ENCODE measurements around the gene PGAM2.

PGAM2 gene

GRCh38 chr7:44101303-44101965 lies 36.1 kb upstream of the PGAM2 start:
- peaks cover 7% of the 10 kb centered on the region for H3K27me3 ChIP-seq (ENCODE audit: low read depth, low read length)
- no peaks in the 10 kb centered on the region for H3K4me1 ChIP-seq (ENCODE audit: control insufficient read depth in 1 of 2, insufficient read depth in 2 of 2, low read length in 2 of 2)
- peak overlapping the region; percentile 64 for H3K27ac ChIP-seq (ENCODE audit: low read length)
- H3K4me3 ChIP-seq (ENCODE audit: low read depth in 1 of 2, low read length in 2 of 2): no peak overlapping the region
- H3K36me3 ChIP-seq (ENCODE audit: control insufficient read depth in 1 of 2, insufficient read depth in 2 of 2, low read length in 2 of 2): peaks cover 0 to 5% of the 10 kb centered on the region in 2 donors
- no peaks in the 10 kb centered on the region for H3K9me3 ChIP-seq (ENCODE audit: control insufficient read depth in 1 of 2, low read length in 2 of 2)

DNA sequence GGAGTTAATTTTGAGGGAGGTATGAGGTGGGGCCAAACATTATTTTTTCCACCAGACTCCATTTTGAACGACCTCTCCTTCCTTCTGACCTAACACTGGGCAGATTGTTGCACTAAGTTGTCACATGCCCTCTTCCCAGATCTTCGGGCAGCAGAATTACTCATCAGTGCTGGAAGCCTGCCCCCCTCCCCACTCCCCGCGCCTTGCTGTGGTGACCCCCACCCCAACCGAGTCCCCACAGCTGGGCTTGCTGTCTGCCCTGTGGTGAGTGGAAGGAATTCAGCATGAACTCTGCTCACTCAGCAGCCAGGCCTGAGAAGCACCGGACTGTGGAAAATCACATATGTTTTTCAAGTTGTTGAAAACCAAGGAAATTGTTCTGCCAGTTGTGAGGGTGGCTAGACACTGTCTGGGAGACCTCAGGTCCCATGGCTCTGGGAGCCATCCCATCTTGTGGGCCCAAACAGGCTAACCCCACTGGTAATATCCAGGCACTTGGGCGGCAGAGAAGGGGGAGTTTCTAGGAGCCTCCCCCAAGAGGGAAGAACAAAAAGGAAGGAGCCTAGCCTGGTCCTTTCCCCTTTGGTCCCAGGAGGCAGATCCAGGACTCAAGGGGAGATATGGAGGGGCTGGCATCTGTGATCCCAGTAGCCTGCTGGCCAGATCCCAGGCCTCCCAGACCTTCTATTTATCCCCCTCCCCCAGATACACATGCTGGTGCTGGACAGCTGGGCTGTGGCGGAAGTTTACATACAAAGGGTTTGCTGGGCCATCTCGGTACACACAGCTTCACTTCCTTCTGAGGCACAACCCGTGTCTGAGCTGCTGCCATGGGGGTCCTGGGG lies 35.3 kb upstream of the PGAM2 start:
- no peak overlapping the region for H3K4me3 ChIP-seq (ENCODE audit: low read depth in 1 of 2, low read length in 2 of 2)
- peaks cover 7% of the 10 kb centered on the region for H3K27me3 ChIP-seq (ENCODE audit: low read depth, low read length)
- no peaks in the 10 kb centered on the region for H3K4me1 ChIP-seq (ENCODE audit: control insufficient read depth in 1 of 2, insufficient read depth in 2 of 2, low read length in 2 of 2)
- H3K27ac ChIP-seq (ENCODE audit: low read length): peak overlapping the region; percentile 64
- H3K36me3 ChIP-seq (ENCODE audit: control insufficient read depth in 1 of 2, insufficient read depth in 2 of 2, low read length in 2 of 2): no peaks in the 10 kb centered on the region
- H3K9me3 ChIP-seq (ENCODE audit: control insufficient read depth in 1 of 2, low read length in 2 of 2): no peaks in the 10 kb centered on the region

- Histone ChIP-seq H3K4me3 (ENCODE audit: low read depth in 1 of 2, low read length in 2 of 2) (no peak overlapping the region), H3K9me3 (ENCODE audit: control insufficient read depth in 1 of 2, low read length in 2 of 2) (no peaks in the 10 kb centered on the region), H3K36me3 (ENCODE audit: control insufficient read depth in 1 of 2, insufficient read depth in 2 of 2, low read length in 2 of 2) (no peaks in the 10 kb centered on the region), H3K27me3 (ENCODE audit: low read depth, low read length) (peaks cover 7% of the 10 kb centered on the region), H3K27ac (ENCODE audit: low read length) (no peak overlapping the region), H3K4me1 (ENCODE audit: control insufficient read depth in 1 of 2, insufficient read depth in 2 of 2, low read length in 2 of 2) (peaks cover 0 to 7% of the 10 kb centered on the region in 2 donors)
Measured at GRCh38 chr7:44099669-44100068, 34.3 kb upstream of the PGAM2 start.

- peaks cover 0 to 13% of the 10 kb centered on the region in 2 donors for H3K4me1 ChIP-seq (ENCODE audit: control insufficient read depth in 1 of 2, insufficient read depth in 2 of 2, low read length in 2 of 2)
- no peak overlapping the region for H3K27ac ChIP-seq (ENCODE audit: low read length)
- H3K9me3 ChIP-seq (ENCODE audit: control insufficient read depth in 1 of 2, low read length in 2 of 2): no peaks in the 10 kb centered on the region
- H3K4me3 ChIP-seq (ENCODE audit: low read depth in 1 of 2, low read length in 2 of 2): no peak overlapping the region
- peaks cover 2% of the 10 kb centered on the region for H3K27me3 ChIP-seq (ENCODE audit: low read depth, low read length)
- H3K36me3 ChIP-seq (ENCODE audit: control insufficient read depth in 1 of 2, insufficient read depth in 2 of 2, low read length in 2 of 2): no peaks in the 10 kb centered on the region
Measured at GRCh38 chr7:44098092-44099068, 33.0 kb upstream of the PGAM2 start.

DNA sequence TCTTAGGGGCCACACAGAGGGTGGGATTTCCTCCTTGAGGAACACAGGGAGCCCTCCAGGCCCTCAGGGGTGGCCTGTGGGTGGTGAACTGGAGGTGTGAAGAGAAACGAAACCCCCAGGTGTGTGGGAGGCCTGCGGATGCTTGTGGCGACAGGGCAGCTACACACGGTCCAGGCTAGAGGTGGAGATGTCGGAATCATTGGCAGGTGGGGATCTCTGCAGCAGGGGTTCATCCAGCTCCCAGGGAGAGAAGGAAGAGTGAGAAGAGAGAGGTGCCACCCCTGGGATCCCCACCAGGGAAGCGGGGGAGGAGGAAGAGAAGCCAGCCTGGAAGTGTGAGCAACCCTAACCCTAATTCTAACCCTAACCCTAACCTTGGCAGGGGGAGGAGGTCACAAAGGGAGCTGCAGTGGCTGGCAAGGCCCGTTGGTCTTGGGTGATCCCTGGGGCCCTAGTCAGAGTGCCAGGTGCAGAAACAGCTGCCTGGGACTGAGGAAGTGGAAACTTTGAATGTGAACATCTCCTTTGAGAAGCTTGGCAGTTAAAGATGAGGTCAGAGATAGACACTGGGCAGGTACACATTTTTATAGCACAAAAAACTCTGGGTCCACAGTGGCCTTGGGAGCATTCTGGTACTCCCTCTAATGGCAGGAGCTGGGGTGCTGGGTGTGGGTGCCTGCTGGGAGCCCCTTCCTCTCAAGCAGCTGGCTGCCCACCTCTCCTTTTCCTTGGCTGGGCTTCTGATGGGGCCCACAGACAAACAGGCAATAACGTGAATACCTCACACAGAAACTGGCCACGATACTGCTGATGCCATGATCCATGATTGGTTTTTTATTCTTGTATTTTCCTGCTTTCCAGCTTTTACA lies 31.9 kb upstream of the PGAM2 start:
- H3K4me1 ChIP-seq (ENCODE audit: control insufficient read depth in 1 of 2, insufficient read depth in 2 of 2, low read length in 2 of 2): peaks cover 0 to 13% of the 10 kb centered on the region in 2 donors

GRCh38 chr7:44096326-44096881 lies 31.0 kb upstream of the PGAM2 start:
- Histone ChIP-seq H3K27me3 (ENCODE audit: low read depth, low read length) (no peaks in the 10 kb centered on the region), H3K36me3 (ENCODE audit: control insufficient read depth in 1 of 2, insufficient read depth in 2 of 2, low read length in 2 of 2) (no peaks in the 10 kb centered on the region), H3K27ac (ENCODE audit: low read length) (no peak overlapping the region), H3K9me3 (ENCODE audit: control insufficient read depth in 1 of 2, low read length in 2 of 2) (no peaks in the 10 kb centered on the region), H3K4me1 (ENCODE audit: control insufficient read depth in 1 of 2, insufficient read depth in 2 of 2, low read length in 2 of 2) (peaks cover 0 to 13% of the 10 kb centered on the region in 2 donors), H3K4me3 (ENCODE audit: low read depth in 1 of 2, low read length in 2 of 2) (no peak overlapping the region)

More for the DNA sequence above, 31.9 kb upstream of the PGAM2 start:
- H3K27me3 ChIP-seq (ENCODE audit: low read depth, low read length): no peaks in the 10 kb centered on the region
- H3K27ac ChIP-seq (ENCODE audit: low read length): no peak overlapping the region
- no peaks in the 10 kb centered on the region for H3K36me3 ChIP-seq (ENCODE audit: control insufficient read depth in 1 of 2, insufficient read depth in 2 of 2, low read length in 2 of 2)
- no peak overlapping the region for H3K4me3 ChIP-seq (ENCODE audit: low read depth in 1 of 2, low read length in 2 of 2)
- H3K9me3 ChIP-seq (ENCODE audit: control insufficient read depth in 1 of 2, low read length in 2 of 2): no peaks in the 10 kb centered on the region

DNA sequence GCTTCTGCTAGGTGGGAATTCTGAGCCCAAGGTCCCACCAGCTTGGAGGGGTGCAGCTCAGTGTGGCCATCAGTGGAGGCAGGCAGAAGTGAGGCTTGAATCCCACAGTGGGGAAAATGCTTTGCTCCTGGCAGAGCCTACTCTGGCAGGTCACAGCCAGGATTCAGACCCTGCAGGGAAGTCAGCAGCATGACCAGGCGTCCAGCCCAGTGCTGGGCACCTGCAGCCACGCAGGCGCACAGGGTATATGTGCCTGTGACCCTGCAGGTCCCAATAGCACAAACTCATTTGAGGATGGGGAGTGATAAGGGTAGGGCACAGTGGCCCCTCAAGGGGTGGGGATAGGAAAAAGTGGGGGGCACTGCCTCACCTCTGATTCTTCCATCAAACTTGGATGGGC lies 30.4 kb upstream of the PGAM2 start:
- peaks cover 0 to 13% of the 10 kb centered on the region in 2 donors for H3K4me1 ChIP-seq (ENCODE audit: control insufficient read depth in 1 of 2, insufficient read depth in 2 of 2, low read length in 2 of 2)
- H3K27ac ChIP-seq (ENCODE audit: low read length): no peak overlapping the region
- H3K4me3 ChIP-seq (ENCODE audit: low read depth in 1 of 2, low read length in 2 of 2): no peak overlapping the region
- no peaks in the 10 kb centered on the region for H3K9me3 ChIP-seq (ENCODE audit: control insufficient read depth in 1 of 2, low read length in 2 of 2)
- no peaks in the 10 kb centered on the region for H3K27me3 ChIP-seq (ENCODE audit: low read depth, low read length)
- H3K36me3 ChIP-seq (ENCODE audit: control insufficient read depth in 1 of 2, insufficient read depth in 2 of 2, low read length in 2 of 2): no peaks in the 10 kb centered on the region

DNA sequence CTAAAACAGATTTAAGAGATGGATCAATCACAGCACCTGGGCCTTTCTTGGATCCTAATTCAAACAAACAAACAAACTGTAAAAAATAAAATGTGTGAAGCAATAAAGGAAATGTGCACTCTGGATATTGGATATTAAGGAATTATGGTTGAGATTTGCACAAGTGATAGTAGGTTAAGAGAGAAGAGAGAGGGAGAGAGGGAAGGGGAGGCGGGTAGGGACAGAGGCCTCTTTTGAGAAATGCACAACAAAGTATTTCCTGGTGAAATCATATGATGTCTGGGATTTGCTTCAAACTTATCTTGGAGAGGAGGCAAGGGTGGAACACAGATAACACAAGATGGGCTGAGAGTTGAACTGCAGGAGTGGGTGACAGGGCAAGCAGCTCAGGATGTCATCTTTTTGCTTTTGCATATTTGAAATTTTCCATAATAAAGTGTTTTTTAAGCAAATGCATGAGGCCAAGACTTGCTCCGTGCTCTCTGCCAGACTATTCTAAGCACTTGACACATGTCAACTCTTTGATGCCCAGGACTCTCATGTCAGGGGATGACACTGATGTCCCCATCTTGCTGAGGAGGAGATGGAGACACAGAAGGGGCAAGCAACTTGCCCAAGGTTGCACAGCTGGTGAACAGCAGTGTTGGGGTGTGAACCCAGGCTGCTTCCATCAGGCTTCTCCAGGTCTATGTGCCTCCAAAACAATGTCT lies 29.7 kb upstream of the PGAM2 start:
- no peak overlapping the region for H3K27ac ChIP-seq (ENCODE audit: low read length)
- H3K4me1 ChIP-seq (ENCODE audit: control insufficient read depth in 1 of 2, insufficient read depth in 2 of 2, low read length in 2 of 2): peaks cover 0 to 13% of the 10 kb centered on the region in 2 donors
- H3K27me3 ChIP-seq (ENCODE audit: low read depth, low read length): no peaks in the 10 kb centered on the region
- no peak overlapping the region for H3K4me3 ChIP-seq (ENCODE audit: low read depth in 1 of 2, low read length in 2 of 2)
- no peaks in the 10 kb centered on the region for H3K36me3 ChIP-seq (ENCODE audit: control insufficient read depth in 1 of 2, insufficient read depth in 2 of 2, low read length in 2 of 2)
- no peaks in the 10 kb centered on the region for H3K9me3 ChIP-seq (ENCODE audit: control insufficient read depth in 1 of 2, low read length in 2 of 2)

DNA sequence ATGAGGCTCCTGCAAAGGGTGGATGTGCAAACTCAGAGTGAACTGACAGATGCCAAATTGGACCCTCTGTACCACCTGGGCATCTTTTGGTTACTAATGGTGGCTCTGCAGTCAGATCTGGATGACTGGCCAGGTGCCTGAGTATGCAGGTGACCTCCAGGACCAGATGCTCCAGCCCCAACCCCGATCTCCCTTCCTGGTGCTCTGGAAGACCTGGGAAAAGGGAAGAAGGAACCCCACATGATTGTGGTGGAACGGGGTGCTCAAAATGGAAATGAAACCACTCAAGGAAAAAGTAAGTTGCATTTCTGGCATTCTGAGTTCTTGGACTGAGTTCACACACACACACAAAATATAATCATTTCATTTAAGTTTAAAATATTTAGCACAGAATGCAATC lies 29.0 kb upstream of the PGAM2 start:
- Histone ChIP-seq H3K9me3 (ENCODE audit: control insufficient read depth in 1 of 2, low read length in 2 of 2) (no peaks in the 10 kb centered on the region), H3K36me3 (ENCODE audit: control insufficient read depth in 1 of 2, insufficient read depth in 2 of 2, low read length in 2 of 2) (no peaks in the 10 kb centered on the region), H3K27ac (ENCODE audit: low read length) (no peak overlapping the region), H3K27me3 (ENCODE audit: low read depth, low read length) (no peaks in the 10 kb centered on the region), H3K4me3 (ENCODE audit: low read depth in 1 of 2, low read length in 2 of 2) (no peak overlapping the region), H3K4me1 (ENCODE audit: control insufficient read depth in 1 of 2, insufficient read depth in 2 of 2, low read length in 2 of 2) (peaks cover 0 to 13% of the 10 kb centered on the region in 2 donors)

All from muscle layer of duodenum (tissue), 2 donors.